Kasumi-1 (cell line): ENCODE results near the gene PKD1L1.
"Not testable (repeated sequence)": the region's sequence is repeated elsewhere in the genome, so short reads cannot be mapped to it uniquely, and the experiment has no call there.

Source experiments
- DNase-seq, 2 experiments: peaks; one replicate each; lab custom pipeline; 2025; lab: John Stamatoyannopoulos, UW

The PKD1L1 gene

DNA sequence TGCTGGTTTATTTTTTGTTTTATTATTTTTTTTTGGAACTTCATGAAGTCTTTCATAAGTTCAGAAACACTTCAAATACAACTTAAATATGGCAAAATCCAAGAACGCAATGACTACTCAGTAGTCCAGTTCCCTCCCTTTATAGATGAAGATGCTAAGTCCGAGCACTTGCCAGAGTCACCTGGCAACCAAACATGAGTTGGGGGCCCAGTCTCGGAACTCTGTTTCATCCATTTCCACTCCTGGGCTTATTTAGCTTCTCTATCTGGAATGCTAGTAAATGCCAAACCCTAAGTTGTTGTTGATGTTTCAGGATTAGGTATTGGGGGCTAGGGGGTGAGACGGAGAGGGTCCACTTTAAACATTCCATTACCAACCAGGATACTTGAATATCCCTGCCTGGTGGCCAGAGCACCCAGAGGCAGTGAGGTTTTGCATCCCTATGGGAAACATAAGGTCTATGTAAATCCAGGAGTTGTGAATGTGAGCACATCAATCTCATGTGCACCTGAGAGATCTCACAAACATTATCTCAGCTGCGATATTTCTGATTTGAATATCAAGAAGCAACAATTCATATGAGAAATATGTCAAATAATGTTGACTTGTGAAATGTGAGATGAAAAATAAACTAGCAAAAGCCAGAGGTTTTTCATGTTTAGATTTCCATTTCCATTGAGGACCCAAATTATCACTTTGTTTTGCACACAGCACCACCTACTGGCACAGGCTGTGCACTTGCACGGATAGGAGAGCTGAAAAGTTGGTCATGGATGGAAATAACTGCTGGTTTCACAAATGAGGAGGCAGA, 129.3 kb downstream of the PKD1L1 start:
- peak; percentile 68 to 85 for DNase-seq

DNA sequence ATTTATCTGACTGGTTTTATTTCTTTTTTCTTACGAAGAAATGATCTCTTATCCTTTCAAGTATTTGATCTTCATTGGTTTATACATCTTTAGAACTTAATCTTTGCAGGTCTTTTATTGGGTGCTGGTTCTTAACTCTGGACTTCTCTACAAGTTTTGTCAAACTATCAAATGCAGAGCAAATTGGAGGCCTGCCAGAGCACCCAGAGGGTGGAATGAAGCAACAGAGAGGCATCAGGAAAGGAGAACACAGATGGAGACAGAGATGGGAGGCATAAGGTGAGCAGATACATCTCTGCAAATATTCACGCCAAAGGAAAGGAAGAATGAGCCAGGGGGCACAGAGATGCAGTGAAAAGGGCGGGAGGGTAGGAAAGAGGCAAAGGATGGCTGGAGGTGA, 130.3 kb downstream of the PKD1L1 start:
- DNase-seq = no peak

DNA sequence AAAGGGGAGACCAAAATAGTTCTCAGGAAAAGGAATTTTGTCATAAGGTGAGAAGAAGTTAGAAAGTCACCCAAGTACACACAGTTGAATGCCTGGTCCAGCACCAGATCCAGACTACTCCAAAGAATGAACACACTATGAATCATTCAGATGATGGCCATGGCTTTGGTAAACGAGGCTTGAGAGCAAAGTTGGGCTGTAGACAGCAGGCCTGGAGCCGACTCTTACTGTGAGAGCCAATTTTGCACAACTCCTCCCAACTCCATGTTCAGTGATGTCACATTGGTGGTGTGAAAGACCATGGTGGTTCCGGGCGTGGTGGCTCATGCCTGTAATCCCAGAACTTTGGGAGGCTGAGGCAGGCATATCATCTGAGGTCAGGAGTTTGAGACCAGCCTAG, 131.6 kb downstream of the PKD1L1 start:
- no peak for DNase-seq

DNA sequence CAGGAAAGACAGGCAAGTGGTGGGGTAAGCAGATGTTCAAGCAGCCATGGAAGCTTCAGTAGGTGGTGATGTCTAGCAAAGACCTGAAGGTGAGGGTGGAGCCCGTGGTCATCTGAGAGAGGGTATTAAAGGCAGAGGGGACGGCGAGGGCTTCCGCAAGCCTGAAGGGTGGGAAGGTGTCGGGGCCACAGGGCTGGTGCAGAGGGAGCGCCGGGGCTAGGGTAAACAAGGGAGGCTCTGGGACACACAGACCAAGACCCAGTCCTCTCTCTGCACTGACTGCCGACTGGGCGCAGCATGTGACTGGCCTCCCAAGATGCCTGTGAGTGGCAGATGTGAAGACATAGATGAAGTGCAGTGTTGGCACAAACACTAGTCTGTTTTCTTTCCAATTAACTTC, 132.4 kb downstream of the PKD1L1 start:
- no peak for DNase-seq

DNA sequence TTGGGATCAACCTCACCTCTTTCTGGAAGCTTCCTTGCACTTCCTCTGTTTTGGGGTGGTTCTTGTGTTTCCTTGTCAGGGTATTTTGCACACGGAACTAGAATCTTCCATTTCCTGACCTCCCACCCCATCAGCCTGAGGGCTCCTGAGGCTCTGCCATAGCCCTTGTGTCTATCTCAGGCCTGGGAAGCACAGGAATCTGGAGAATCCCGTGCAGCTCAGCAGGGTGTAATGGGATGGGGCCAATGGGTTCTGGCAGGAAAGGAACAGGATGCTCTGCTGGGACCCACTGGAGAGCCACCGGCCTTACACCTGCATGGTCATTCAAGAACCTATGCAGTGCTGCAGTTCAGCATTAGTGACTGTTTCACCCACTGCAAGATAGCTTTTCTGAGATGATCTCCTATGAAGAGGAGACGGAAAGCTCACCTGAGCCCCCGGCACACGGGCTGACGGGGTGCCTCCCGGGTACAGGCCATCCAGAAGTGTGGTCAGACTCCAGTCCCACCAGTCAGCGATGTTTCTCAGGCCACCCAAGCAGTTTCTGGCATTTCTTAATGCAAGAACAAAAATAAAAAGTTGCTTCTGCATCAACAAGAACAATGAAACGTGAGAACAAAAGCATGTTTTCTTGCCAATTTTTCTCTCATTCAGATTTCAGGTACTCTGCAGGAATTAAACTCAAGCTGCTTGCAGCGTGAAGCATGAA, 133.2 kb downstream of the PKD1L1 start:
- no peak for DNase-seq

DNA sequence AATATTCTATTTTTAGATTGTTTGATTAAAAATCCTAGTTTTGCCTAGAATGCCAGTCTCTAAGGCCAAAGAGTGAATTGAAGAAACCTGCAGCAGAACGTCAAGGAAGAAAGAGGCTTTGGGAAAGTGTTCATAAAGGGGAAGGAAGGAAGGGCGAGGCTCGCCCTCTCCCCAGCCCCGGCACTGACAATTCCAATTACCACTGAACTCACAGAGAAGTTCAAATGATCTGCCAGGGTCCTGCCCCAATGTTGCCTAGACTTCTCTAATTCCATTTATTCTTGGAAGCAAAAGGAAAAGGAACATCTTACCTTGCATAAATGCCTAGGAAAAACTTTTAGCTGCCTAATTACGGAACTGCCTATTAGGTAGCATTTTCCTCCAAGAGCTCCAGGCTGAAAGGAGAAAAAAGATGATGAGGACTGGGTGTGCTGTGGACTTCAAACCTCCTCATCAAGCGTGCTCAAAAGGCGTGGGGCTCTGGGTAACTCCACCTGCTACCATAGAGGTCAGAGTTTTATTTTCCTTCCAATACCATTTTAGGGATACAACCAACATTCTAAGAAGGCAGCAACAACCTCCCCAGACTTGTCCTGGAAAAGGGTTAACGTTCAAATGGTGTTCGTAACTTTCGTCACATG, 134.5 kb downstream of the PKD1L1 start:
- DNase-seq = peak in 1 of 2 experiments; percentile 4

DNA sequence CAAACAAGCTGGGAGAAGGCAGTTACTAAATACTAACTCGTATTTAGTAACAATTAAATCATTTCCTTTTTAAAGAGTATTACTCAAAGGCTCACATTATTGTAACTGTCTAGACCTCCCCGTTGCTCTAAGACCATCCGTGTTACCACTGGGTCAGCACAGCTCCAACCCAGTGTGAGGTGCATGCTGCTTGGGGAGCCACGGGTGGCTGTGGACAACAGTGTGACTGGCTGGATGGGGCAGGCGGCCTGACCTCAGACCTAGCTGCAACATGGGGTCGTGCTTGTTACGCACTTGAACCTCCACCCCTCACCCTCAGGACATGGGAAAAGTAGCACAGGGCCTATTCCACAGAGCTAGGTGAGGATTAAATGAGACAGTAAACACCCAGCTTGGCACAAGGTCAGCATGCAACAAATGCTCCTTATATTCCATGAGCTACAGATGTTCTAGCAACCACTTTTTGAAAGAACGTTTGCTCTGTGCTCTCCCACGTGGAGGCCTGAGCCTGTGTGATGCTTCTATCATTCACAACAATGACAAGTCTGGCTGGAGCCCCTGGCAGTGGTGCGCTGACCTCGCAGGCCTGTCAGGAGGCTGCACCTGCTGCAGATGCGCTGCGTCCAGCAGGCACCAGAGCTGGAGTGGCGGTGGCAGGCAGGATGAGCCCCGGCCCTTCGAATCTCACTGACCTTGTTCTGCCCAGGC, 135.7 kb downstream of the PKD1L1 start:
- no peak for DNase-seq

DNA sequence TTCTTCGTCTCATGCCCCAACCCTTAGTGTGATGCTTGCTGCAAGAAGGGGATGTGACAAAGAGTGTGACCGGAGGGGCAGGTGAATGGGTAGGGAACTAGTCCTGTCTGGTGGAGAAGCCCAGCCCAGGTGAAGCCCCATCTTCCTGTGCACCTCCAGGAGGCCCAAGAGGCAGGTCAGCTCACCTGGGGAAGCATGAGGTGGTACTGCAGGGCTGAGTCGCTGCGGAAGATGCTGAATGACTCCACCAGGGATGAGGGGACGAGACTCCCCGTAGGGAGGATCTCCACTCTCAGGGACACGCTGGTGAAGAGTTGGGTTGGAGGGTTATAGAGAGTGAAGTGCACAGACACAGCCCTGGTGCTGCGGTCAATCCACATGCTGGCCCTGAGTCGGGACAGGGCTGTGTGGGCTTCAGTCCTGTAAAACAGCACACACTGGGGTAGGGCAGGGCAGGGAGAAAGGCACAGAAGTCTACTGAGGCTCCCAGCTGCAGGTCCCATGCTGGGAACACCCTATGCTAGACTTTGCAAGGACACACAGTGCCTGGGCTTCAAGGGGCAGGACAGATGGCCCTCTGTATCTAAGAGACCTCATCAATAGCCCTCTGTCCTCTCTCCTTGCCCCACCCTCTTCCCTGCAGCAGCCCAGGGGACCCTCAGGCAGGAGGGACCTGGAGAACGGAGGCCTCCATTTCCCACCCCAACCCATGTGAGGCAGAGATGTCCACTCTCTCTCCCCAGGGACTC, 136.5 kb downstream of the PKD1L1 start:
- no peak for DNase-seq

DNA sequence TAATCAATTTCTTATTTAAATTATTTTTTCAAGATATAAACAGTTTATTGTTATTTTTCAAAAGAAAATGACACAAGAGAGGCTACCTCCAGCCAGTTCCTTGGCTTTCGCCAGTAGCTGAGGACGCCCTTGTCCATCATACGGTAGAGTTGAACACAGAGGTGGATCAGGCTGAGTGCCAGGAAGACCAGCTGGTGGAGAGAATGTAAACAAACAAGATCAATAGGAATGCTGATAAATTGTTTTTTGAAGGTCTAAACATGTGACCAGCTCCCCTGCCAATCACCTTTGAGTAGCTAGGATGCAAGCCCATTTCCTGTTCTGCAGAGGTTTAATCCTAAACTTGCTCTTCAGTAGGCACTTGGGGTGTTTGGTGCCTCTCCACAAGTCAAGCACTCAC, 138.9 kb downstream of the PKD1L1 start:
- no peak for DNase-seq

DNA sequence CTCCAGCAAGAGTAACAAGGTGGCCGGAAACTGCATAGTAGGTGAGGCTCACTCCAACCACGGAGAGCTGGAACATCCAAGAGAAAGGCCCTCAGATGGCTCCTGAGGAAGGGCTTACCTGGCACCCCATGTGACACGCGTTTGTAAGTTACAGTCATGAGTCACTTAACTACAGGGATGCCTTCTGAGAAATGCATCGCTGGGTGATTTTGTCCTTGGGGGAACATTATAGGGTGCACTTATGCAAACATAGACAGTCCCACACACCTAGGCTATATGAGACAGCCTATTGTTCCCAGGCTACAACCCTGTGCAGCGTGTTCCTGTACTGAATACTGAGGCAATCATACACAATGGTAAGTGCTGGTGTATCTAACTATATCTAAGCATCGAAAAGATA, 139.9 kb downstream of the PKD1L1 start:
- DNase-seq = no peak

DNA sequence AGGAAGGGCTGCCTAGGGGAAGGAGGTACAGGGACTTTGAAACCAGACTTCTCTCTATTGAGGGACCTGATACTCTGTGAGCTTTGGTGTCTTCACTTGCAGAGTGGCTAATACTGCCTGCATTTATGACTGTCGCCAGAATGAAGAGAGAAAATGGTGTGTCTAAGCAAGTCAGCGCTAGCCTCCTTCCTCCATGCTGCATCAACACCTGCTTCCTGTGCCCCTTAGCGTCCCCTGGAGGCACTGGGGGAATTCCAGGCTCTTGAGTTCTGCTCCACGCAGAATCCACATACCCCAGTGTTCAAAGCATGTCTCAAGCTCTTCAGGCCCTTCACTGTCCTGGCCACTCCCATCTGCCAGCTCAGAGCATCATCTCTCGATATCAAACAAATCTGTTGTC, 140.5 kb downstream of the PKD1L1 start:
- peak; percentile 15 to 16 for DNase-seq

DNA sequence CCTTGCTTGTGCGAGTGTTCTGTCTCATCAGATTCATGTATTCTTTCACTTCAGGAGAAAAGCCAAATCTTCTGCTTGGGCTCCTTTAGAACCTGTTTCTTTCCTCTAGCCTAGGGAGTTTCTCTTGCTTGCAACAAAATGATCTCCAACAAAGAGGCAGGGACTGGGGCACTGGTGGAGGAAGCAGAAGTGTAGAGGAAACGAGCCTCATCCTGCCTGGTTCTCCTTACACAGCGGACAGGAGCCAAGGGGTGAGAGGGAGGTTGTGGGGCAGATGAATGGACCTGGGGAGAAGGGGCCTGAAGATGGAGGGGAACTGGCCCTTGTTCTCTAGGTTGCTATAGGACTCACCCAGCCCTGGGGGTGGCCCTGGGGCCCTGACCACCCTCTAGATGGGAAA, 141.1 kb downstream of the PKD1L1 start:
- peak; percentile 54 to 57 for DNase-seq

DNA sequence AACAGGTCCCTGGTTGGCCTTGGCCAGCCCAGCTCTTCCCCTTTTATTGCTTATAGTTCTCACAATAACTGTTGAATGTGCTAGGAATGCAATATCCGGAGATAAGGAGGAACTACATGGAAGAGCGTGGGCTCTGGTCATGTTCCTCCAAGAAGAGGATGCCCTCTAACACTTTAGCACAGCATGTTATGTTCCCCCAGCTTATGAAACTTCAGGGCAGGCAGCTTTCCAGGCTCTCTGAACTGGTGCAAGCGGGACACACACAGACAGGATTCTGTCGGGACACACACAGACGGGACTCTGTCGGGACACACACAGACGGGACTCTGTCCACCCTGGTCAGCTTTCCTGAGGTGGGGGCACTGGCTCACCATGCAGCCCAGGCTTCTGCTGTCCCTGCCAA, 141.6 kb downstream of the PKD1L1 start:
- DNase-seq = peak; percentile 24 to 53

DNA sequence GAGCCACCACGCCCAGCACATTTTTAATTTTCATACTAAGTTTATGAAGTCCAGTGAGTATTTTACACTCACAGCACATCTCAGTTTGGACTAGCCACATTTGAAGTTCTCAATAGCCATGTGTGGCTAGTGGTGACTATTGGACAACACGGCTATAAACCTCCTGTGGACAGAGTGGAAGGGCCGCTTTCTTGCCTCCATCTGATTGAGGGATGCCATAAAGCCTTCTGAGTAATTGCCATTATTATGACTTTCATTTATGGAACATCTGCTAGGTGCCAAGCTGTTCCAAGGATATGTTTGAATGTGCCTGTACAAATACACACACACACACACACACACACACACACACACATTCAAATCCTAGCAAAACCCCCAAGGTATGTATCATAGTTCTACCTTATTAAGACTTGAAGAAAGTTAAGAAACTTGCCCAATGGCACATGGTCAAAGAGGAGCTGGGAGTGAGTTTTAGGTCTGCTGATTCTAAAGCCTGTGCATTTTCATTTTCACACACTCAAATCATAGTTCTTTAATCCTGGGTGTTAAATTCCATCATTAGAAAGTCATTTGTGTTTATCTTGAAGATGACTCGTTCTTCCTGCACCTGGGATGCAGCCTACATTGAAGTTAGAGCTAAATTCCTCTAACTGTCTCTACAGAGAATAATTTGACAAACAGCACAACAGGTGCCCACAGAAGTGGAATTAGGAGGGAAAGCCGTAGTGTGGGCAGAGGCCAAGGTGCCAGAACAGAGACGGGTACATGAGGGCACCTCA, 143.3 kb downstream of the PKD1L1 start:
- no peak for DNase-seq

DNA sequence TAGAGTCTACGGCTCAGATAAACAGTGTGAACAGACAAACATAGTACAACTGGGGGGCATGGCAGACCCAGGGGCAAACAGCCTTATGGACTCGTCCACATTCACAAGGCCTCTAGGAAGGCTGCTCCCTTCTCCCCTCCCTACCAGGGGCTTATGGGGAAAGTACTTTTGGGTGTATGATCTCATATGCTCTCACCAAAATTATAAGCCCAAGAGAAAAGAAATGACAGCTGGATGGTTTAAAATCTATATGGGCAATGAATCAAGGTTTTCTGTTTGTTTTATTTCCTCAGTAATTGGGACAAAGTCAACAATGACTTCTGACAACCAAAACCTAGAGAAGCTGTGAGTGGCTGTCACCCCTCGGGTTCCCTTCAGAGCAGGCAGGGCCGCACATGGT, 144.4 kb downstream of the PKD1L1 start:
- no peak for DNase-seq

DNA sequence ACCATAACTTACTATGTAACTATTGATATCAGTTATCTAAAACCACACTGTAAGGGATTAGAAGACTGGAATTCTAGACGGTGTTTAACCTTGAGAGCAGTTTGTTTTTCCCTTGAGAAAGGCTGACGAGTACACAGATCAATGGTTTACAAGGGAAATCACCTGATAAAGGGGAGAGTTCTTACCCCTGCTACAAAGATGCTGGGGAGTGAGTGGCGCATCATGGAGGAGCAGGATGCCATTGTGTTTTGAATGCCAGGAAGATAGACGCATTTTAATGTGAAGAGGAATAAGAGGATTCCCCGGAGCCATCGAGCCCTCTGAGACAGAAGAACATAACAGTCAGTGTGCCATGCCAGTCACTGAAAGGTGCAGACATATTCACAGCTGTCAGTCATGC, 145.2 kb downstream of the PKD1L1 start:
- DNase-seq = no peak

DNA sequence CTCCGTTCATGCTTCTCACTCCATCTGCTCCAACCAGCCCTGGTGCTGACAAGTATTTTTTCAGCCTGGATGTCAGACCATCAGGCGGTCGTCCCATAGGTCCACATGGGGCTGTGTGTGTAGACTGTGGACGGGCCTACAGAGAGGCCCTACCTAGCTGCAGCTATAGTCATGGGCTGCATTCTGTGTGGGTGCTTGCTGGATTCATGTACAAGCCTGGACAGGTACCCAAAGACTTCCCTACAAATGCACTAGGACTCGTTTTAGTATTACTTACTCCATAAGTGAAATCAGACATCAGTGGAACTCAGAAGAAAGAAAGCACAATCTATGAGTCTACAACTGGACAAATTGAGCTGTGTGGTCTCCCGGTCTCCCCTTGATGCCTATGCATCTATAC, 146.8 kb downstream of the PKD1L1 start:
- no peak for DNase-seq

DNA sequence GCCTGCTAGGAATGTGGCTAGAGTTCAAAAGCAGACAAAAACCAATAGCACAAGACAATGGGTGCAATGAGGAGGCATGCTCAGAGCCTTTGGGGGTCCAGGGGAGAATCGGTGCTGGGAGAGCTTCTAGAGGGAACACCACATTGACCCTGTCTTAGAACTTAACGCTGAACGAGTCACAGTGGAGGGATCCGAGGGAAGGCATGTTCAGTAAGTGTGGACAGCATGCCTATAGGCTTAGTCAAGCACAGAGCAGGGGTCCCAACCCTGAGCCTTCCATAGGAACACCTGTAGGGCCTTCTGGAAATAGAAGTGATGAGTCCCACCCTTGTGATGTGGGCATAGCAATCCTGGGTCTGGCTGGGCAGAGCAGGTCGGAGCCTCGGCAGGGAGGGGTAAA, 148.7 kb downstream of the PKD1L1 start:
- no peak for DNase-seq

DNA sequence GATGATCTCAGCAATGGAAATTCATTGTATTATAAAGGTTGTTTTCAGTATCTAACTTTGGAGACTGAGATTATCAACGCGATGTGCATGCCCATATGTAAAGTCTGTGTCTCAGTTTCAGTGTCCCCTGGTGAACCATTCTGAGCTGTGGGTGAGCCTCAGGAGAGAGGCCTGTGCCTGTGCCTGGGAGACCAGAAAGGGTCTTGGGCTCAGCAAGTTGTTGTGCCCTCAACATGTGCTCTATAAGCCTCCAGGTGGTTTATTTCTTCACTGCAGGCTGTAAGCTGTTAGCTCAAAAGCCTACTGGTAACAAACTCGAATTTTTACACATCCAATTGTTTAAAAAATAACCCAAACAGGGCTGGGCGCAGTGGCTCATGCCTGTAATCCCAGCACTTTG, 151.9 kb downstream of the PKD1L1 start:
- DNase-seq = no peak

DNA sequence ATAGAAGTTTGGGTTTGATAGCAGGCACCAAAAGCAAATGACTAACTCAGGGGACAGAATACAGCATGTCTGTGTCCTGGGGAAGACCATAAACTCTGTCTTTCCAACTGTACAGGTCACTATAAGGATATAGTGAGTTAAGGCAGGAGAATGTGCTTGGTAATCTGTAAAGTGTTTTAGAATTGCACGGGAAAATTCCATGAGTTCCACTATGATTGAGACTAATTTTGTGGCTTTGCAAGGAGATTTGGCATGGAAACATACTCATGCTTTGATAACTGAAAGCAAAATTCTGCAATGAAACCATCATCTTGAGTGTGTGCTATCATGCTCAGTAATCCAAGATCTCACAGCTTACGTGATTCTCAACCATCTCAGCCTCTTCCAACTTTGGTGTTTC, 152.6 kb downstream of the PKD1L1 start:
- DNase-seq = no peak

DNA sequence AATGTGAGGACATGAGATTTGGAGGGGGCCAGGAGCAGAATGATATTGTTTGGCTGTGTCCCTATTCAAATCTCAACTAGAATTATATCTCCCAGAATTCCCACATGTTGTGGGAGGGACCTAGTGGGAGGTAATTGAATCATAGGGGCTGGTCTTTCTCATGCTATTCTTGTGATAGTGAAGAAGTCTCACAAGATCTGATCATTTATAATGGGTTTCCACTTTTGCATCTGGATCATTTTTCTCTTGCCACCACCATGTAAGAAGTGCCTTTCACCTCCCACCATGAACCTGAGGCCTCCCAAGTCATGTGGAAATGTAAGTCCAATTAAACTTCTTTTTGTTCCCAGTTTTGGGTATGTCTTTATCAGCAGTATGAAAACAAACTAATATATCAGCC, 153.1 kb downstream of the PKD1L1 start:
- not testable (repeated sequence) for DNase-seq
